GM19468 (cell line): Measurements from ENCODE around the gene KCNQ1.

Source experiments
- ATAC-seq: cut with Tn5 transposase; IDR thresholded peaks from one replicate; pipeline ENCODE4 v1.9.1; 2021; ENCODE audit warnings: mild to moderate bottlenecking, moderate library complexity, moderate number of reproducible peaks; ENCODE audit not compliant: unreplicated experiment; ENCODE audit errors: extremely low read depth

Gene KCNQ1

GRCh38 chr11:2559527-2560311, 114.9 kb downstream of the KCNQ1 start:
- ATAC-seq, result no peak

GRCh38 chr11:2561696-2562581, 117.1 kb downstream of the KCNQ1 start:
- ATAC-seq, result no peak

- ATAC-seq, result no peak
These were observed 118.0 kb downstream of the KCNQ1 start for GRCh38 chr11:2562890-2563212.

- no peak for ATAC-seq
These were observed 118.6 kb downstream of the KCNQ1 start for GRCh38 chr11:2563213-2564007.

GRCh38 chr11:2564008-2564530, 119.3 kb downstream of the KCNQ1 start:
- no peak for ATAC-seq

GRCh38 chr11:2564588-2565425, 120.0 kb downstream of the KCNQ1 start:
- ATAC-seq, result no peak

GRCh38 chr11:2565447-2566222, 120.8 kb downstream of the KCNQ1 start:
- no peak for ATAC-seq

GRCh38 chr11:2566223-2567025, 121.6 kb downstream of the KCNQ1 start:
- ATAC-seq, result no peak

- ATAC-seq, result no peak
These were observed 122.3 kb downstream of the KCNQ1 start for GRCh38 chr11:2567026-2567671.

- no peak for ATAC-seq
These were observed 124.5 kb downstream of the KCNQ1 start for GRCh38 chr11:2569321-2569721.

- no peak for ATAC-seq
These were observed 125.0 kb downstream of the KCNQ1 start for GRCh38 chr11:2569731-2570210.

- no peak for ATAC-seq
These were observed 125.5 kb downstream of the KCNQ1 start for GRCh38 chr11:2570211-2570811.

GRCh38 chr11:2570841-2571597, 126.2 kb downstream of the KCNQ1 start:
- no peak for ATAC-seq

GRCh38 chr11:2571598-2572281, 126.9 kb downstream of the KCNQ1 start:
- no peak for ATAC-seq

GRCh38 chr11:2572491-2573239, 127.9 kb downstream of the KCNQ1 start:
- ATAC-seq, result no peak
